Stimulated activated CD4-positive, alpha-beta T cell treated with anti-CD3 and anti-CD28 coated beads, TNF-alpha, amount 100 ng/mL, for 1 hour (primary cell): Measurements from ENCODE around the gene PRDM10.
"Not testable (repeated sequence)": the region's sequence is repeated elsewhere in the genome, so short reads cannot be mapped to it uniquely, and the experiment has no call there.

ENCODE experiments used
- DNase-seq, 3 donors: peaks; one replicate each; pipeline ENCODE4 v3.0.0-alpha.2; 2020; ENCODE audit warnings: low read depth in 3 of 3, low spot score in 1 of 3

Gene PRDM10

DNA sequence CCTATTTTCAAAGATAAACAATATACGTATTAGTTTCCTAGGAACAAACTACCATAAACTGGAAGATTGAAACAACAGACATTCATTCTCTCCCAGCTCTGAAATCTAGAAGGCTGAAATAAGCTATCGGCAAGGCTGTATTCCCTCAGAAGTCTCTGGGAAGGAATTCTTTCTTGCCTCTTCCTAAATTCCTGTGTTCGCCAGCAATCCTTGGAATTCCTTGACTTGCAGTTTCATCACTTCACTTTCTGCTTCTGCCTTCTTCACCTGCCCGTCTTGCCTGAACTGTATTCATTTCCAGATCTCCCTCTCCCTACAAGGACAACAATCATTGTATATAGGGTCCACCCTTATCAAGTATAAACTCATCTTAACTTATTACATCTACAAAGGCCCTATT lies 17.7 kb upstream of the PRDM10 start:
- DNase-seq, result no peak

DNA sequence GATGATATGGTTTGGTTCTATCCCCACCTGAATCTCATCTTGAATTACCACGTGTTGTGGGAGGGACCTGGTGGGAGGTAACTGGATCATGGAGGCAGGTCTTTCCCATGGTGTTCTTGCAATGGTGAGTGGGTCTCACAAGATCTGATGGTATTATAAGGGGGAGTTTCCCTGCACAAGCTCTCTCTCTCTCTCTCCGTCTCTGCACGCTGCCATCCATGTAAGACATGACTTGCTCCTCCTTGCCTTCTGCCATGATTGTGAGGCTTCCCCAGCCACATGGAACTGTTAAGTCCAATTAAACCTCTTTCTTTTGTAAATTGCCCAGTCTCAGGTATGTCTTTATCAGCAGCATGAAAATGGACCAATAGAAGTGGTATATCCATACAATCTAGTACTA lies 13.2 kb upstream of the PRDM10 start:
- not testable (repeated sequence) for DNase-seq

DNA sequence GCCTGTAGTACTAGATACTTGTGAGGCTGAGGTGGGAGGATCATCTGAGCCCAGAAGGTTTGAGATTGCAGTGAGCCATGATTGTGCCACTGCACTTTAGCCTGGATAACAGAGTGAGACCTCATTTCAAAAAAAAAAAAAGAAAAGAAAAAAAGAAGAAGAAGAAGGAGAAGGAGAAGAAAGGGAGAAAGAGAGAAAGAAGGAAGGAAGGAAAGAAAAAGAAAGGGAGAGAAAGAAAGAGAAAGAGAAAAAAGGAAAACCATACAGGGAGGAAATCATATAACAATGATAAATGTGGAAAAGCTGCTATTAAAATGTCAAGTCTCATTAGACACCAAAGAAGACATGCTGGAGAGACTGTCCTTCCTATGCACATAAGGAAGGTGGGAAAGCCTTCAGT lies 5.7 kb upstream of the PRDM10 start:
- no peak for DNase-seq

DNA sequence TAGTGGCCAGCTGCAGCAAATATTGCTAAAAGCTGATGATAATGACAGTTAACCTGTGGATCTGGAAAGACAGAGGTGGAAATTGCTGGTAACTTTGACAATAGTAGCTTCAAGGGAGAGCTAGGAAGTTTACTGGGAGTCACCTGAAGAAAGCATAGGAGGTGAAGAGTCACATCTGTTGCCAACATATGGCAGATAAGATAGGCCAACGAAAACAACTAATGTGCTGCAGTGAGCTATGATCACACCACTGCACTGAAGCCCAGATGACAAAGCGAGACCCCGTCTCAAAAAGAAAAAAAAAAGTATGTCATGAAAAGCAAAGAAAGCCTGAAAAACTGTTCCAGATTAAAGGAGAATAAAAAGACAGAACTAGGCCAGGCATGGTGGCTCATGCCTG lies 4.3 kb upstream of the PRDM10 start:
- DNase-seq, result no peak

DNA sequence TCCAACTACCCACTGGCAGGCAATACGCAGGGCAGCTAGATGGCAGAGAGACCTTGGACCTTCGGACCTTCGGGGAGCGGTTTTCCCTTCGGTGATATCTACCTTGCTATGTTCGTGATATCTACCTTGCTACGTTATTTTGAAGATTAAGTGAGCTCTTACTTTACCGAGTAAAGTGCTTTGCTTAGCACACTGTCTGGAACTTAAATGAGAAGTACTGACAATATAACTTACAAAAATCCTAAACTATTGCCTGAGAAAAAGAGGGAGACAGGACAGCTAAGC lies 1.0 kb upstream of the PRDM10 start:
- DNase-seq, result no peak

DNA sequence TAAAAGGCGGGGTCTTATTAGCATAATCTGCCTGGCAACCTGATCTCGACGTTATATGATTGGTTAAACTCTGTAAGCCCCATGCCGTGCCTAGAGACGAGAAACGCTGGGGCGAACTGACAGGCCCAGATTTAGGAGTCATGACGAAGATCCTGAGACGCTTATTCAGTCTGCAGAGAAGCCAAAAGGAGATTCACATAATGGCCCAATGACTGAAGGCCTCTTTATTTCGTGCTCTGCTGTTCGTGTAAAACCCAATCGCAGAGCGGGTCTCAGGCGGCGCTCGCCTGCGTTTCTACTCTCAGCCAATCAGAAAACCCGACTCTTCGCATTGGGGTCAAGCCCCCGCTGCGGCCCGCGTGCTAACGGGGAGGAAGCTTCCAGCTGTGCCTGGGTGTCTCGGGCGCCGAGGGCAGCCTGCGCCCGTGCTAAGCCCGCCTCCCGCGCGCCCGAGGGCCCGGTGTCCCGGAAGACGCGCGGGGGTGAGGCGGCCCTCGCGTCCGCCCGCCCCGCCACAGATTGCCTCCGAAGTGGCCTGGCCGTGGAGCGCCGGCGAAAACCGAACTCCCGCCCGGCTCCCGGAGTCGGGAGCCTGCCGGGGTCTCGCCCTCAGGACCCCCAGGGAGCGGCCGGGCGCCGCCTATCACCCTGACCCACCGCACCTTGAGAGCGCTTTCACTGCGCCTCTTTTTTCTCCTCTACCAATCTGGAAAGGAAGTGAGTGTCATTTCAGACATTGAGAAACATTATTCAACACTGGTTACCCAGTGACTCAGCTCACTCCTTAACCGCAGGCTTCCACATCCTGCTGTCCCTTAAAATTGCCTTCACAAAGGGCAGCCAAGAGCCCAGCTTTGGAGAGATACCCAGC lies 446 bp upstream of the PRDM10 start:
- DNase-seq, result peak; percentile 66 to 79 (median 77)

DNA sequence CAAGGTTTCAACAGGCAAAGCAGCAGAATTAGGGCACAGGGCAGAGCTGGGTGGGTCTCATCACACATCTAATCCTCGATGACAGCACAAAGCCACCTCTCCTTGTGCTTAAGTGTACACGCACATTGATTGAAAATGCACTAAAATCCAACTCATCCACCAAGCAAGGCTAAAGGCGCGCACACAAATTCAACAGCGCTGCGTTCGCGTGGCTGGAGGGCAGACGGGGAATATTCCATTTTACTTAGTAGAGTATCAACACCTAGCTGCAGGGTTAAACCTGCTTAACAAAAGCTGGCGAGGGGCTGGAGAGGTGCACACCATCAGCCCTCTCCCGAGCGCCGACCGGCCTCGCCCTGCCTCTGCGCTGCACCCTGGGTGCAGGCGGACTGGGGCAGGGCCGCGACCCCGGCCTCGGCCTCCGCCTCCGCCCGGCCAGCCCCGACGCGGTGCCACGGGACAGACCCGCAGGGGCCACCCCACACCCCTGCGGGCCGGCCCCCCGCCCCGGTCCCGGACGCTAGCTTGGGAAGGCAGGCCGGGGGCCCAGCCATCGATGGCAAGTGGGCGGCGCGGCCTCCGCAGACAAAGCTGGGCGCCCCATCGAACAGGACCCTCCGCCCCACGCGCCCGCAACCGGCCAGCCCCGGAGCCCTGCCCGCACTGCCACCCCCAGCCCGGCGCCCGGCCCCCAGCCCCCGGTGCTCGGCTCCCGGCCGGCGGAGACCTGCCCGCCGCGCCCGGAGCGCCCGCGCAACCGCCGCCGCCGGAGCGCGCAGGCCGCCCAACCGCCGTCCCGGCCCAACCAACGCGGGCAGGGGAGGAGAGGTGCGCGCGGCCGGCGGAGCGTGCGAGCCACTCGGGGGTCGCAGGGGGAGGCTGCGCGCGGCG lies 929 bp downstream of the PRDM10 start:
- DNase-seq, result peak in 2 of 3 donors; percentile 5 to 22

DNA sequence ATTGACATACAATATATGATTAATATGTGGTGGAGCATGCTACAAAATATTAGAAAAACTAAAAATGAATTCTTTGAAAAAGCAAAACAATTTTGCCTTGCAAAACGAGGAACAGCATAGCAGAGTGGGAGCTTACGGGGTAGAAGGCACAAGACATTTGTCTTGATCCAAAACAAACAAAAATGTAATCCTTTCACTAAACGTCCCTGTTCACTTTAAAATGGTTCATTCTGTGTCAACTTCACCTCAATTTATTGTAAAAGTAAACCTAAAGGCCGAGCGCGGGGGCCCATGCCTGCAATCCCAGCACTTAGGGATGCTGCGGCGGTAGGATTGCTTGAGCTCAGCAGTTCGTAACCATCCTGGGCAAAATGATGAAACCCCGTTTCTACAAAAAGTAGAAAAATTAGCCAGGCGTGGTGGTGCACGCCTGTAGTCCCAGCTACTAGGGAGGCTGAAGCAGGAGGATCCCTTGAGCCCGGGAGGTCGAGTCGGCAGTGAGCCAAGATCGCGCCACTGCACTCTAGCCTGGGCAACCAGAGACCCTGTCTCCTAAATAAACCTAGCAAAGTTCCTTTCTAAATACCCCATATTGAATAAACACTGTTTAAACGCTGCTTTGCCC lies 2.0 kb downstream of the PRDM10 start:
- DNase-seq, result no peak

DNA sequence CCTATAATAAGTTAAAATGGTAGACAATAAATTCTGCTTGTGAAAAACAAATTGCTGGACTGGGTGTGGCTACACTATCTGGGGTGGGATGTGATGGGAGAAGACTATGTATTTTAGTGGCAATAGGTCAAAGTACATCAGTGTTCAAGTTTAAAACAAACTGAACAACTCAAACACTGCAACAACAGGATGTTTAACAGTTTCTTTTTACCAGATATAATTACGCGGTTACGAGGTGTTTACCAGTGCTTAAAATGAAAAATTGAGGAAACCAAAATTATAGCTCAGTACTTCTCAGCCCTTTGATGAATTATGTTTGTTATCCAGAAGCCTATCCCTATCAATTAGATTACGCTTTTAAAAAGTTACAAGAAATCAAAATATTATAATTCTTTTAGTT lies 3.2 kb downstream of the PRDM10 start:
- no peak for DNase-seq

DNA sequence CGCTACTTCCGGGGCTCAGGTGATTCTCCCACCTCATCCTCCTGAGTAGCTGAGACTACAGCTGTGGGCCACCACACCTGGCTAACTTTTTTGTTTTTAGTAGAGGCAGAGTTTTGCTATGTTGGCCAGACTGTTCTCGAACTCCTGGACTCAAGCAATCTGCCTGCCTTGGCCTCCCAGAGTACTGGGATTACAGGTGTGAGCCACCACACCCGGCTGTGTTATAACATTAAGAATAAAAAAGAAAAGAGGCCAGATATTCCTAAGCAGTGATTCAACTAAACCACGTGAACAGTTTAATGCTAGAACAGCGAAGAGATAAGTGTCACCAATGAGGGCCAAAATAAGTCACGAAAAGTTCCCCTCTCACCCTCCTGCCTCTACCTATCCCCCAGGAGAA lies 3.7 kb downstream of the PRDM10 start:
- no peak for DNase-seq

DNA sequence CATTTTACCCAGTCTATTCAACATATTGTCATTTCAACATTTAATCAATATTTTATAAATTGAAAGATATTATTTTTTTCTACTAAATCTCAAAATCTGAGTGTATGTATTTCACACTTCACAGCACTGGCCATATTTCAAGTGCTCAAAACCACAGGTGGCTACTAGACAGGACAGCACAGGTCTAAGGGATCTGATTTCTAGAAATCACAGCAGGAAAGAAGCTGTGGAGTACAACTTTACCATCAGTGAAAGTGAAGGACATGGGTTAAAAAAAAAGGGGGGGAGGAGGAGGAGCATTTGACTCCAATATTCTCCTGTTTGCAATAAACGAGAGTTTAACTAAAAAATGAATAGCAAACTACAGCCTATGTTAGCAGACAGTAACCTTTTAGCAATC lies 4.5 kb downstream of the PRDM10 start:
- DNase-seq, result no peak

DNA sequence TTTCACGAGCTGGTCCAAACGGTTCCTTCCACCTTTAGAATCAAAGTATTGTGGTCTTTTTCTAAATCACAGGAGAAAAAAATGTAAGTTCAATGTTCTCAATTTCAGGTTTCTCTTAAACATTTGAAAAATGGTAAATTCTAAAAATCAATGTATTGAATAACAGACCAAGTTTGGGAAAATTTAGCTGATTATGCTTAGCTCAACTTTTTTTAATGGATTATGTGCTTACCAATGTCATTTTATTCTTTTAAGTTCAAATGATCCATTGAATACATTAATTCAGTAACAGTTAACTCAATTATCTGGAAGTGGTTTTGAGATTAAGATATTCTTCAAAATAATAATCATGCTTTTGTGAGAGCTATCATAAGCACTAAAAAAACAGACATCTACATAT lies 5.1 kb downstream of the PRDM10 start:
- DNase-seq, result no peak

DNA sequence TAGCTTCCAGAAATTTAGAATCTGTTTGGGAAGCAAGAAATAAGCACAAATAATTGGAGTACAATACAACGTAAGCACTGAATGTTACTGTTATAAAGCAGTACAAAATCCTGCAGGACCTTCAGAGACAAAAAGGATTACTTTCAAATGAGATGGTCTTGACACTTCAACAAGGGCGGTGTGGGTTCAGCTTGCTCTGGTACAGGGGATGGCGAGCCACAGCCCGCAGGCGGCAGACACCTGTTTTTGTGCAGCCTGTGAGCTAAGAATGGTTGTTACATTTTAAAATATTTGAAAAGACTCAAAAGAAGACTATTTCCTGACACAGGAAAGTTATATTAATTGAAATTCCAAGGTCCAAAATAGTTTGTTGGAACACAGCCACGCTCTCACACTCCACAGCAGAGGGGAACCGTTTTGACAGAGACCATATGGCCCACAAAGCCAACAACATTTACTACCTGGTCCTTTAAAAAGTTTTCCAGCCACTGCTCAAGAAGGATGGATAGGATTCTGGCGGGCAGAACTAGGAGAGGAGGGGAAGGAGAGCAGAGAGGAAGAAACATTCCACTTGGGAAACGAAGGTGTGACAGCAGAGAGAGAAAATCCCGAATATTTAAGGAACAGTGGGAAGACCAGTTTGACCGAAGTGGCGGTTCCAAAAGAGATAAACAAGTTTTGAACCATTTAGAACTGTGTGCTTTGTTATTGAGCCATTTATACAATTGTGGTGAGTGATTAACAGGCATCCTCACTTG lies 6.3 kb downstream of the PRDM10 start:
- DNase-seq, result no peak

DNA sequence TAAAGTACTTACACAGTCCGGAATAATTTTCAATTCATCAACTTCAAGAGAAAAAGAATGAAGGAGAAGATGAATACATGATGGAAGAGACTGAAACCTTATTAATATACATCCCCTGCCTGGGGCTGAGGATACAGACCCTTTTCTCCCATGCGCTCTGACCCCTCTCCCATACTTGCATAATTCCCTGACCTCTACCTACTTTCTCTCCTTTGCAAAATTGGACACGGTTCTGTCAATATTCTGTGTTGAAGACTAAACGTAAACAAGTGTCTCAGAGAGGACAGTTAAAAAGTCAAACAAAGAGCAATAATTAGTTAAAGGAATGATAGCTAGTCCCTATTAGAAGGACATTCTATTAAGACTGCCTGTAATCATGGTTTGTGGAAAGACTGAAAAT lies 7.5 kb downstream of the PRDM10 start:
- DNase-seq, result no peak

DNA sequence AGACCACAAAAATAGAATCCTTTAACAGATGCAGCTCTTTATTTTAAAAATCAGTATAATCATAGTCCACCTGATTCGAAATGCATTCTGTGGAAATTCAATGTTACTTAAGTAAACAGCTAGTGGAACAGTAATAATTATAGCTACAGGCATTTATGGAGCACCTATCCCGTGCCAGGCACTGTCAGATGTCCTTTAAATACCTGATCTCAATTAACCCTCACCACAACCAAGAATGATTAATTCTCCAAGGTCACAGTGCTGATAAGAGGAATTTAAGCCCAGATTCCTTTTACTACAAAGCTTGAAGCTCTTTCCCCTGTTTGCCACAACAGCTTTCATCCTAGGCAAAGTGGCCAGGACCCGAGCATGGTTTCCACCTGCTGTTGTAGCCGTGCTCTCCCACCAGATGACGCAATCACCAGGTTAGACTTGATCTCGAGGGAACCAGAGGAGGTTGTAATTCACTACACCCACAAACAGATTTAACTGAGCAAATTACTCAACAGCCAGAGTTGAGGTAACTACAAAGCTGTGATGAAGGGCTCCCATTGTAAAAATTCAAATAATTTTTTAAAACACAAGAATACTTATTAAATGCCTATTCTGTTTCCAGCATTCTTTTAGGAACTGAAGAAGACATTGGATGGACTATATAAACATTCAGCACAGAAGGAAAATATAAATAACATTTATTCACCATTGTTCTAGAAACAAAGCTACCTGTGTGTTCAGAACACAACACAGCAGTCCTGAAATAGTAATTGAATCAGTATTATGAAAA lies 10.3 kb downstream of the PRDM10 start:
- no peak for DNase-seq

DNA sequence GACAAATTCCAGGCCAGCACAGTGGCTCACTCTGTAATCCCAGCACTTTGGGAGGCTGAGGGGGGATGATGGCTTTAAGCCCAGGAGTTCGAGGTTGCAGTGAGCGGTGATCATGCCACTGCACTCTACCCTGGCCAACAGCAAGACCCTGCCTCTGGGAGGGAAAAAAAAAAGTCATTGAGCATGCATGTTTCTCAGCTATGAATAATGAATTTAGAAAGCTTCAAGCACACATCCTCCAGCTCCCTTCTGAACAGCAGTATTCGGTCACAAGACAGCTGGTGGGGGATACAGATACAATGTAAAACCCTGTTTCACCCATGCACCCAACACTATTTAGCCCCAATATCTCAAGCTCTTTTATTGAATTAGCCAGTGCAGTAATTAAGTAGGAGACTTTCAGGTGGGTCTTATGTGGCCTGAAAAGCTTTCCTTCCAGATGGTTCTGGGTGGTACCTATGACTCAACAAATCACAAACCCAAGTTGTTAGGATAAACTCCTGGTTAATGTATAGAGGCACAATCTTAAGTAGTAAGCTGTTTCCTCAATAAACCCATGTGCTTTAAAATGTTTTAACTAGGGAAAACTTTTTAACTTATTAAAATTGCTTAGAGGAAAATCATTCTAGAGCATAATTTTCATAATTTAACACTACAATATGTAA lies 13.4 kb downstream of the PRDM10 start:
- no peak for DNase-seq

DNA sequence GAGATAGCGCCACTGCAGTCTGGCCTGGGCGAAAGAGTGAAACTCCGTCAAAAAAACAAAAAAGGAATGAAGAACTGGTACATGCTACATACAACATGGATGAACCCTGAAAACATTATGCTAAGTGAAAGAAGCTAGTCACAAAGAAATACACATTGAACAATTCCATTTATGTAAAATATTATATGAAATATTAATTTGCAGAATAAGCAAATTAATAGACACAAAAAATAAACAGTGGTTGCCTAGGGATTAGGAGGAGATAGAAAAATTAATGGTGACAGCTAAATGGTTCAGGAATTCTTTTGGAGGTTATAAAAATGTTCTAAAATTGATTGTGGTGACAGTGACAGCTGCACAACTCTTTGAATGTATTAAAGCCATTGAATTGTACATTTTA lies 14.7 kb downstream of the PRDM10 start:
- DNase-seq, result no peak

DNA sequence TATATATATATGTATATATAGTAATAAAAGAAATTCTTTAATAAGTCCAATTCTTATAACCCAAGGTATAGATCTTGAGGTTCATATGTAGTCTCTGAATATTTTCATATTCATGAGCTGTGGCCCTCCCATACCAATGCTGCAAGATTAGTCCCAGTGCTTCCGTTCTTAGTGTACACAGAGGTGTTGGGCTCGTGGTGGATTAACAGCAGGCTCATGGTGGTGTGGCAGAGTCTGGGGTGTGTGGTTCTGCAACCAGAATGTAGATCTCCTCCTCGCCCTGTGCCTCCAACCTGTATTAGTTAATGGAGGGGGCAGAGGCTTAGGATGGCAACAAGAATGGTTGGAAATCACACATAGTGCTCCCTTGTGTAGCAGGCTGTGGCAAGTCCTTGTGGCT lies 16.8 kb downstream of the PRDM10 start:
- no peak for DNase-seq

DNA sequence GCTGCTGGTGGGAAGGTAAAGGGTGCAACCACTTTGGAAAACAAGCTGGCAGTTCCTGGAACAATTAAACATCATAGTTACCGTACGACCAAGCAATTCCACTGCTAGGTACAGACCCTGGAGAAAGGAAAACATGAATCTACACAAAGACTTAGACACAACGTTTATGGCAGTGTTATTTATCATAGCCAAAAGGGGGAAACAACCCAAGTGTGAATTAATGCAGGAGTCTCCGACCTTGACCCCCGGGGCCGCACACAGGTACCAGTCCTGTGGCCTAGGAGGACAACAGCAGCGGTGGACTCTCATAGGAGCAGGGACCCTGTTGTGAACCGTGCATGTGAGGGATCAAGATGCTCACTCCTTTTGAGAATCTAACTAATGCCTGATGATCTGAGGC lies 22.5 kb downstream of the PRDM10 start:
- no peak for DNase-seq

DNA sequence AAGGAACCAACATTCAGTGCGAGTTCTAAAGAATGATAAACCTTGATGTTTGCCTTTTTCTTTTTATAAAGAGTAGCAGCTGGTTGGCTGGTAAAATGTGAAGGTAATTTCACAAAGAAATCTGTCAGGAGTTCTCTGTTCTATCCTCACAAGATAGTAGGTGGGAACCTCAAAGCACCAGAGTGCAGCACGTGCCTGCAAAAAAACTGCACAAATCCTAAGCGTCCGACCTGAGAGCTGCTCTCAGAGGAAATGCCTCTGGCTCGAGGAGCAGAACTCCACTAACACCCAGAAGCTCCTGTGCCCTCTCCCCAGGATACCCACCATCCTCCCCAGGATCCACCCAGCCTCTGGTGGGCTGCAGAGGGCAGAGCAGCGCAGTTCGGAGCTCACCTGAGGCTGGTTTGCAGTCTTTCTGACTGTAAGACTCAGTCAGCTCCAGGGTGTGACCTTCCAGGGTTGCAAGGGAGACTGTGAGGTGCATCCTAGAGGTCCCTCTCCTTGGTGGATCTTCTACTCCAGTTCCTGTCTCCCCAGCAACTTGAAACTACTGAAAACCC lies 23.5 kb downstream of the PRDM10 start:
- no peak for DNase-seq
